NT2/D1 (cell line): ENCODE measurements around the gene UNC13C.

Experiments
- DNase-seq: peaks from one replicate; pipeline ENCODE4 v3.0.0-alpha.2; 2011; ENCODE audit warnings: low read depth, low spot score
- H3K27me3 ChIP-seq: 2 replicates; pipeline ENCODE4 v1.6.0; 2011; ENCODE audit warnings: mild to moderate bottlenecking; ENCODE audit not compliant: insufficient read length, insufficient read depth
- H3K36me3 ChIP-seq: 2 replicates; pipeline ENCODE4 v1.6.1; 2011; ENCODE audit warnings: mild to moderate bottlenecking, low read length, mixed read lengths; ENCODE audit not compliant: insufficient read depth, insufficient read length
- H3K4me1 ChIP-seq: 2 replicates; pipeline ENCODE4 v1.5.1; 2011; ENCODE audit not compliant: insufficient read depth, insufficient read length
- H3K4me3 ChIP-seq: 2 replicates; pipeline ENCODE4 v1.5.1; 2011; ENCODE audit warnings: low read depth; ENCODE audit not compliant: insufficient read length
- H3K9ac ChIP-seq: 2 replicates; pipeline ENCODE4 v1.6.0; 2011; ENCODE audit warnings: low read depth; ENCODE audit not compliant: insufficient read length
- H3K9me3 ChIP-seq: 2 replicates; pipeline ENCODE4 v1.5.1; 2011; ENCODE audit warnings: mild to moderate bottlenecking, low read length; ENCODE audit not compliant: insufficient read depth
- SUZ12 ChIP-seq: IDR thresholded peaks from 2 replicates; pipeline ENCODE4 v1.6.1; 2011; ENCODE audit not compliant: insufficient read length, insufficient read depth; ENCODE audit errors: extremely low read depth
- YY1 ChIP-seq: IDR thresholded peaks from 2 replicates; pipeline ENCODE4 v1.6.1; 2011; ENCODE audit not compliant: insufficient read length, insufficient read depth
- ZNF274 ChIP-seq: IDR thresholded peaks from 2 replicates; pipeline ENCODE4 v1.6.1; 2011; ENCODE audit warnings: mild to moderate bottlenecking, low read depth, low read length

UNC13C gene

DNA sequence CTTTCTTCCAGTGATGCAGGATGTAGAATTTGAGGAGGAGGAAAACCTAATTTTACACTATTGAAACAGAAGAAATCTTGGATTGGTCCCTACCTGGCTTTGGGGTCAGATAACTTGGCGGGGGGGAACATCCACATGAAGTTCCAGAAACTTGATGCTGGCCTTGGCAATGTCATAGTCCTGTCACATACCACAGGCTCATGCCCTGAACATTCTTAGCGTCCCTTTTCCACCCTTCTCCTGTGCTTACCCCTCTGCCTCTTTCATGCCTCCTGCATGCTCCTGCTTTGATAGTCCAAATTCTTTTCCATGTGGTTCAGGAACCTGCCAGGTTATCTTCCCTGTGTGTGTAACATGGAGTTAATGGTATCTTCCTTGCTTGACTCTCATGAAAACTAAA, 110.6 kb downstream of the UNC13C start:
- H3K27me3 ChIP-seq, result no peaks in the 10 kb centered on the region
- H3K9ac ChIP-seq, result no peak overlapping the region
- no peaks in the 10 kb centered on the region for H3K9me3 ChIP-seq

DNA sequence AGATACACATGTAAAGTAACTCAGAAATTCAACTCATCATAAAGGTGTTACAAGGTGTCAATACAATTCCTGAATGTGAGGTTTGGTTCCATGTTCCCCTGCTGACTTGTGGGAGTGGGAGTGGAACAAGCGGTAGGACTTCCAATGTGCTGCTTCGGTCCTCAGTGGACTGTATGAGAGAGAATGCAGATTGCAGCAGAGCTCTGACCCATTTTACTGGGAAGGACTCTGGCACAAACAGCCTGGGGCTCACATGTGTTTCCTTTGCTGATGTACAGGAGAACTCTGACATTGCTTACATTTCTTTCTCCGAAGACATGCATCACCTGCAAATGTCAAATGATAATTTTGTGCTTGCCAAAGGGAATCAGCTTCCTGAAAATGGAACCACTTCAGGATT, 111.5 kb downstream of the UNC13C start:
- H3K27me3 ChIP-seq, result no peaks in the 10 kb centered on the region
- DNase-seq, result no peak
- TF ChIP-seq YY1 (no peak), ZNF274 (no peak), SUZ12 (no peak)
- H3K9ac ChIP-seq, result no peak overlapping the region
- no peak overlapping the region for H3K4me3 ChIP-seq
- H3K9me3 ChIP-seq, result no peaks in the 10 kb centered on the region
- H3K4me1 ChIP-seq, result no peaks in the 10 kb centered on the region
- no peaks in the 10 kb centered on the region for H3K36me3 ChIP-seq

More for the DNA sequence above, 110.6 kb downstream of the UNC13C start:
- Histone ChIP-seq H3K4me3 (no peak overlapping the region), H3K36me3 (no peaks in the 10 kb centered on the region), H3K4me1 (no peaks in the 10 kb centered on the region)
- no peak for TF ChIP-seq ZNF274
- TF ChIP-seq YY1, result no peak
- TF ChIP-seq SUZ12, result no peak
- no peak for DNase-seq

DNA sequence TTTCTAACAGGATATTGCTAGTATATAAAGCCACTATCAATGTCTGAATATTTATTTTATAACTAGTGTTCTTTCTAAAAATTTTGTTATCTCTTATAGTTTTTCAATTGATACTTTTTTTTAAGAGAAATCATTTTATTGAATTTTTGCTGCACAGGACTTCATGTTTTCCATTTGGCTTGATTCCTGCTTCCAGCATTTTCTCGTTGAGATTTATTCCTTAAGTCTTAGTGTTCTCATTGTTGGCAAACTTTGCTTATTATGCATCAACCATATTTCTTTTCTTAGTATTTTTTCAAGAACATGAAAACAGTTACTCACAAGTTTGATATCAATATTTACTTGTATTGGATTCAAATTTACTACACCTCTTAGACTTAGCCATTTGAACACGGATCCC, 113.4 kb downstream of the UNC13C start:
- TF ChIP-seq ZNF274 (no peak), YY1 (no peak), SUZ12 (no peak)
- Histone ChIP-seq H3K9ac (no peak overlapping the region), H3K9me3 (no peaks in the 10 kb centered on the region), H3K36me3 (no peaks in the 10 kb centered on the region), H3K4me1 (no peaks in the 10 kb centered on the region), H3K27me3 (no peaks in the 10 kb centered on the region), H3K4me3 (no peak overlapping the region)
- no peak for DNase-seq

DNA sequence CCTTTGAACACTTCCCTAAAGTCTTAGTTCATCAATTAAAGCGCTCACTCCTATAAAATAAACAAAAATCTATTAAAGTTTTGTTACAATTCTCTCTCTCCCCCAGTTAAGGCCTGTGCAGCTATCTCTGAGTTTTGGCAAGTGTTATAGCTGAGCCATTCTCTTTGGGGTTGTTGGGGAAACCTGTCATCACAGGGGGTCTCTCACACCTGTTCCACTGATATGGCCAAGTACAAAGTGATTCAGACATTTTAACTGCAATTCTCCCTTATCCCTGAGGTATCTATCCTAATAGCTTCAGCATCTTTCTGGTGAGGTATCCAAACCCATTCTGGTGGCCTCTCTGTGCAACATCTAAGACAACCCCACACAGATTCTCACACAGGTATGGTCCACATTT, 116.4 kb downstream of the UNC13C start:
- Histone ChIP-seq H3K36me3 (no peaks in the 10 kb centered on the region), H3K4me1 (no peaks in the 10 kb centered on the region), H3K9me3 (no peaks in the 10 kb centered on the region), H3K27me3 (no peaks in the 10 kb centered on the region), H3K9ac (no peak overlapping the region), H3K4me3 (no peak overlapping the region)
- DNase-seq, result no peak
- TF ChIP-seq ZNF274 (no peak), YY1 (no peak), SUZ12 (no peak)

DNA sequence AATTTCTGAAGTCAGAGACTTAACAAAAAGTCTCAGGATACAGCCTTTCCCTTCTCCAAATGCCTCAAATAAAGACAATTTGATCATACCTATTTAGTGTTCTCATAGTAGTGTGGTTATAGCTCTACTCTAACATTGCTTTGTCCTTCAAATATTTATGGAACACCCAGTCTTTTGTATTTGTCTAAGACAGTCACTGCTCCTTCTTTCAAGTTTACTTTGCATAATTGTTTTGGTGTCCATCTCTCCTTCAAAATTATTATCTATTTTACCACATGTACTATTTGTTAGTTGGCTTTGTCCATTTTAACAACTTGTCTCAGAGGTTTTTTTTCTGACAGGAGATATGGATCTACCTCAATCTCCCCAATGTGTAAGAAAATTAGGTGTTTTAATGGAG, 118.8 kb downstream of the UNC13C start:
- no peak overlapping the region for H3K4me3 ChIP-seq

DNA sequence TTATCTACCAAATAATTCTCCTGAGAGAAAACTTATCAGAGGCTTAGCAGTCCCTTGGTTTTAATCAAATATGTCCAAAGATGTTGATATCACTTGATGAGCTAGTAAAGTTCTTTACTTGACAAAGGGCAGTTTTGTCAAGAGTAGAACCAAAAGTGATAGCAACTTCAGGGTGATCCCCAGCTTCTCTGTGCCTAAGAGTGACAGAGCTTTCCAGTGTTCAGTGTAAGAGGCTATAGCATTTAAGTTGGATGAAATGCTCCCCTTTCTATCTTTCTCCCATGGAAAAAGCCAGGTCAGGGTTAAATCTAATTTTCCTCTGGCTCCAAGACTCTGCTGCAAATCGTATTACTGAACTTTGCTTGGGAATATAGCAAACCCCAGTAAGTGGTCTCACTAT, 120.8 kb downstream of the UNC13C start:
- no peak for DNase-seq
- Histone ChIP-seq H3K4me1 (no peaks in the 10 kb centered on the region), H3K9ac (no peak overlapping the region), H3K4me3 (no peak overlapping the region), H3K36me3 (no peaks in the 10 kb centered on the region), H3K9me3 (no peaks in the 10 kb centered on the region), H3K27me3 (no peaks in the 10 kb centered on the region)
- TF ChIP-seq YY1 (no peak), SUZ12 (no peak), ZNF274 (no peak)

More for the DNA sequence above, 118.8 kb downstream of the UNC13C start:
- no peak for TF ChIP-seq SUZ12
- TF ChIP-seq YY1, result no peak
- TF ChIP-seq ZNF274, result no peak
- Histone ChIP-seq H3K27me3 (no peaks in the 10 kb centered on the region), H3K9ac (no peak overlapping the region), H3K36me3 (no peaks in the 10 kb centered on the region), H3K9me3 (no peaks in the 10 kb centered on the region), H3K4me1 (no peaks in the 10 kb centered on the region)
- no peak for DNase-seq

DNA sequence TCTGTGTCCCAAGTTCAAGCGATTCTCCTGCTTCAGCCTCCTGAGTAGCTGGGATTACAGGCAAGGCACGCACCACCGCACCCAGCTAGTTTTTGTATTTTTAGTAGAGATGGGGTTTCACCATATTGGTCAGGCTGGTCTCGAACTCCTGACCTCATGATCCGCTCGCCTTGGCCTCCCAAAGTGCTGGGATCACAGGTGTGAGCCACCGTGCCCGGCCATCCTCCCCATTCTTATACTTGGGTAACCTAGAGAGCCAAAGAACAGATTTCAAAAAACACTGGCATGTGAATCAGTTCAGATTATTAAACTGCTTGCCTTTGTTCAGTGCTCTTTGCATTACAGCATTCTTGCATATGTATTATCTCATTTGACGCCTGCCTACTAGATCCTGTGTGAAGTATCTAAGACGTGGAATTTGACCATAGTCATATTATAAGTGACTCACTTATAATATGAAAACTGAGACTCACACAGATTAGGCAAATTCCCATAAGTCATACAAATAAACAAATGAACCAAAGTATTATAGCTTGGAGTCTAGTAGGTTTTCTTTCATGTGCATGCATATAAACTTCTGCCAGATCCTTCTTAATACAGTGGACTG, 123.5 kb downstream of the UNC13C start:
- no peaks in the 10 kb centered on the region for H3K9me3 ChIP-seq
- H3K27me3 ChIP-seq, result no peaks in the 10 kb centered on the region
- no peak for TF ChIP-seq YY1
- TF ChIP-seq ZNF274, result no peak
- no peak for TF ChIP-seq SUZ12
- no peaks in the 10 kb centered on the region for H3K4me1 ChIP-seq
- H3K36me3 ChIP-seq, result no peaks in the 10 kb centered on the region
- H3K4me3 ChIP-seq, result no peak overlapping the region
- DNase-seq, result no peak
- no peak overlapping the region for H3K9ac ChIP-seq
